Stimulated activated CD8-positive, alpha-beta memory T cell treated with anti-CD3 and anti-CD28 coated beads, Interleukin-7, amount 100 ng/mL, for 1 hour (primary cell): ENCODE measurements around the gene CISD2.
"Not testable (repeated sequence)": the region's sequence is repeated elsewhere in the genome, so short reads cannot be mapped to it uniquely, and the experiment has no call there.

Source experiments
- DNase-seq, 2 donors: peaks; one replicate each; pipeline ENCODE4 v3.0.0-alpha.2; 2020; ENCODE audit warnings: low read depth in 2 of 2

The CISD2 gene

DNA sequence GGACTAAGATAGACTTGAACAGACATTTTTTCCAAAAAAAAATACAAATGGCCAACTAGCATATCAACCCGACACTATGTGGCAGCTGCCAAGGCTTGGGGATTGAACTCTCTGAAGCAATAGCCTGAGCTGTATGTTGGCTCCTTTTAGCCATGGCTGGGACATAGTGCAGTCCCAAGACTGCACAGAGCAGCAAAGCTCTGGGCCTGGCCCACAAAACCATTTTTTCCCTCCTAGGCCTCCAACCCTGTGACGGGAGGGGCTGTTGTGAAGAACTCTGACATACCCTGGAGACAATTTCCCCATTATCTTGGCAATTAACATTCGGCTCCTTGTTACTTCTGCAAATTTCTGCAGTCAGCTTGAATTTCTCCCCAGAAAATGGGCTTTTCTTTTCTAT, 50.1 kb downstream of the CISD2 start:
- DNase-seq, result no peak

DNA sequence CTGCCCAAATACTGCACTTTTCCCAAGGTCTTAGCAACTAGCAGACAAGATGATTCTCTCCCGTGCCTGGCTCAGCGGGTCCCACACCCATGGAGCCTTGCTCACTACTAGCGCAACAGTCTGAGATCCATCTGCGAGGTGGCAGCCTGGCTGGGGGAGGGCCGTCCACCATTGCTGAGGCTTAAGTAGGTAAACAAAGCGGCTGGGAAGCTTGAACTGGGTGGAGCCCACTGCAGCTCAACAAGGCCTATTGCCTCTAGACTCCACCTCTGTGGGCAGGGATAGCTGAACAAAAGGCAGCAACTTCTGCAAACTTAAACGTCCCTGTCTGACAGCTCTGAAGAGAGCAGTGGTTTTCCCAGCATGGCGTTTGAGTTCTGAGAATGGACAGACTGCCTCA, 50.9 kb downstream of the CISD2 start:
- not testable (repeated sequence) for DNase-seq

DNA sequence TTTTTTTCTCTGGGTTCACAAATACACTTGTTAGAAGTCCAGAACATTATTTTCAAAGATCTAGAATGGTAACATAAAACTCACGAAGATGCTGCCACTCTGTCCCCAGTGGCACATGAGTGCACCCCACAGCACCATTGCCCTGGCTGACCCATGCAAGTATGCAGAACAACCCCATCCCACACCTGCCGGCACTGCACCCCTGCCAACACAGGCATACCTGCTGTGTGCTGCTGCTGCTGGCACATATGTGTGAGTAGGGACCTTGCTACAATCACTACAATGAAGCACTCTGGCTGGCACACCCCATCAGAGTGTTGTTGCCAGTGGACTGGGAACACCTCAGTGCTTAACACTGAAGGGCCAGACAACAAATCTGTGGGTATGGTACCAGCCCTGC, 66.9 kb downstream of the CISD2 start:
- DNase-seq, result no peak

DNA sequence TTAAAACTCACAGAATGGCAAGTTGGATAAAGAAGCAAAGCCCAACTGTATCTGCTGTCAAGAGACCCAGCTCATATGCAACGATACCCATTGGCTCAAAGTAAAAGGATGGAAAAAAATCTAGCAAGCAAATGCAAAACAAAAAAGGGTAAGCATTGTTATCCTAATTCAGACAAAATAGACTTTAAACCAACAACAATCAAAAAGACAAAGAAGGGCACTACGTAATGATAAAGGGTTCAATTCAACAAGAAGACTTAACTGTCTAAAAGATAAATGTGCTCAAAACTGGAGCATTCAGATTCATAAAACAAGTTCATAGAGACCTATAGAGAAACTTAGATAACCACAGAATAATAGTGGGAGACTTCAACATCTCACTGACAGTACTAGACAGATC, 69.3 kb downstream of the CISD2 start:
- not testable (repeated sequence) for DNase-seq
